Activated naive CD4-positive, alpha-beta T cell treated with anti-CD3 and anti-CD28 coated beads, Interleukin-2, amount 50 U/mL, for 24 hours (primary cell): Measurements from ENCODE around the gene SRGN.
A peak's percentile ranks its signal among the peaks of the same experiment; 100 is the strongest.

Experiments used
- H3K27ac Mint-ChIP-seq: one replicate; pipeline ENCODE4 v1.8.0; 2021; ENCODE audit warnings: mild to moderate bottlenecking, mixed read lengths
- H3K27me3 Mint-ChIP-seq: one replicate; pipeline ENCODE4 v1.8.0; 2021; ENCODE audit warnings: mixed read lengths
- H3K36me3 Mint-ChIP-seq: one replicate; pipeline ENCODE4 v1.8.0; 2021; ENCODE audit warnings: mixed read lengths
- H3K4me1 Mint-ChIP-seq: one replicate; pipeline ENCODE4 v1.8.0; 2021; ENCODE audit warnings: mixed read lengths
- H3K4me3 Mint-ChIP-seq: one replicate; pipeline ENCODE4 v1.8.0; 2021; ENCODE audit warnings: mild to moderate bottlenecking, mixed read lengths
- H3K9me3 Mint-ChIP-seq: one replicate; pipeline ENCODE4 v1.8.0; 2021; ENCODE audit warnings: mixed read lengths

SRGN gene

GRCh38 chr10:69056129-69056528, 31.8 kb upstream of the SRGN start:
- Mint-ChIP-seq H3K36me3 (no peaks in the 10 kb centered on the region), H3K4me3 (no peak overlapping the region), H3K27ac (no peak overlapping the region), H3K9me3 (no peaks in the 10 kb centered on the region), H3K27me3 (no peaks in the 10 kb centered on the region), H3K4me1 (peaks cover 45% of the 10 kb centered on the region)

- no peaks in the 10 kb centered on the region for H3K36me3 Mint-ChIP-seq
- H3K4me3 Mint-ChIP-seq: no peak overlapping the region
- peaks cover 47% of the 10 kb centered on the region for H3K4me1 Mint-ChIP-seq
- H3K9me3 Mint-ChIP-seq: no peaks in the 10 kb centered on the region
- no peaks in the 10 kb centered on the region for H3K27me3 Mint-ChIP-seq
- H3K27ac Mint-ChIP-seq: peak overlapping the region; percentile 46
These were observed 31.2 kb upstream of the SRGN start for GRCh38 chr10:69056536-69057260.

GRCh38 chr10:69057261-69057950, 30.5 kb upstream of the SRGN start:
- H3K9me3 Mint-ChIP-seq: no peaks in the 10 kb centered on the region
- H3K4me1 Mint-ChIP-seq: peaks cover 53% of the 10 kb centered on the region
- H3K27me3 Mint-ChIP-seq: no peaks in the 10 kb centered on the region
- no peaks in the 10 kb centered on the region for H3K36me3 Mint-ChIP-seq
- H3K4me3 Mint-ChIP-seq: peak overlapping the region; percentile 50
- H3K27ac Mint-ChIP-seq: peak overlapping the region; percentile 46

- H3K27ac Mint-ChIP-seq: peak overlapping the region; percentile 68
- H3K27me3 Mint-ChIP-seq: no peaks in the 10 kb centered on the region
- no peaks in the 10 kb centered on the region for H3K9me3 Mint-ChIP-seq
- H3K4me1 Mint-ChIP-seq: peaks cover 55% of the 10 kb centered on the region
- H3K4me3 Mint-ChIP-seq: no peak overlapping the region
- no peaks in the 10 kb centered on the region for H3K36me3 Mint-ChIP-seq
These were observed 30.0 kb upstream of the SRGN start for GRCh38 chr10:69057951-69058297.

GRCh38 chr10:69060127-69060798, 27.6 kb upstream of the SRGN start:
- H3K4me1 Mint-ChIP-seq: peaks cover 60% of the 10 kb centered on the region
- no peaks in the 10 kb centered on the region for H3K36me3 Mint-ChIP-seq
- H3K27ac Mint-ChIP-seq: no peak overlapping the region
- no peaks in the 10 kb centered on the region for H3K27me3 Mint-ChIP-seq
- H3K4me3 Mint-ChIP-seq: no peak overlapping the region
- no peaks in the 10 kb centered on the region for H3K9me3 Mint-ChIP-seq

- peaks cover 3% of the 10 kb centered on the region for H3K36me3 Mint-ChIP-seq
These were observed 26.4 kb upstream of the SRGN start for GRCh38 chr10:69061305-69062161.

GRCh38 chr10:69062901-69063300, 25.0 kb upstream of the SRGN start:
- peaks cover 46% of the 10 kb centered on the region for H3K4me1 Mint-ChIP-seq
- no peak overlapping the region for H3K27ac Mint-ChIP-seq
- peaks cover 3% of the 10 kb centered on the region for H3K36me3 Mint-ChIP-seq

More at GRCh38 chr10:69061305-69062161, 26.4 kb upstream of the SRGN start:
- Mint-ChIP-seq H3K4me1 (peaks cover 60% of the 10 kb centered on the region), H3K27me3 (no peaks in the 10 kb centered on the region), H3K9me3 (peaks cover 4% of the 10 kb centered on the region), H3K27ac (peak overlapping the region; percentile 81), H3K4me3 (peak overlapping the region; percentile 81)

GRCh38 chr10:69064762-69065328, 23.1 kb upstream of the SRGN start:
- no peak overlapping the region for H3K4me3 Mint-ChIP-seq
- H3K27me3 Mint-ChIP-seq: no peaks in the 10 kb centered on the region
- H3K9me3 Mint-ChIP-seq: peaks cover 4% of the 10 kb centered on the region
- H3K36me3 Mint-ChIP-seq: peaks cover 3% of the 10 kb centered on the region
- H3K4me1 Mint-ChIP-seq: peaks cover 40% of the 10 kb centered on the region
- no peak overlapping the region for H3K27ac Mint-ChIP-seq

More at GRCh38 chr10:69062901-69063300, 25.0 kb upstream of the SRGN start:
- Mint-ChIP-seq H3K4me3 (no peak overlapping the region), H3K9me3 (peaks cover 4% of the 10 kb centered on the region), H3K27me3 (no peaks in the 10 kb centered on the region)

- peaks cover 3% of the 10 kb centered on the region for H3K36me3 Mint-ChIP-seq
- H3K27me3 Mint-ChIP-seq: no peaks in the 10 kb centered on the region
- H3K27ac Mint-ChIP-seq: peak overlapping the region; percentile 98
- peak overlapping the region; percentile 76 for H3K4me3 Mint-ChIP-seq
- peaks cover 40% of the 10 kb centered on the region for H3K4me1 Mint-ChIP-seq
- peaks cover 4% of the 10 kb centered on the region for H3K9me3 Mint-ChIP-seq
These were observed 22.2 kb upstream of the SRGN start for GRCh38 chr10:69065406-69066361.

- Mint-ChIP-seq H3K4me1 (peaks cover 26% of the 10 kb centered on the region), H3K4me3 (no peak overlapping the region), H3K9me3 (peaks cover 4% of the 10 kb centered on the region), H3K27me3 (no peaks in the 10 kb centered on the region), H3K27ac (no peak overlapping the region), H3K36me3 (peaks cover 3% of the 10 kb centered on the region)
These were observed 20.7 kb upstream of the SRGN start for GRCh38 chr10:69067189-69067588.

GRCh38 chr10:69068549-69068948, 19.4 kb upstream of the SRGN start:
- peaks cover 4% of the 10 kb centered on the region for H3K9me3 Mint-ChIP-seq

GRCh38 chr10:69069090-69070042, 18.5 kb upstream of the SRGN start:
- Mint-ChIP-seq H3K27ac (no peak overlapping the region), H3K4me1 (peaks cover 25% of the 10 kb centered on the region), H3K36me3 (peaks cover 3% of the 10 kb centered on the region), H3K9me3 (peaks cover 4% of the 10 kb centered on the region), H3K4me3 (no peak overlapping the region), H3K27me3 (no peaks in the 10 kb centered on the region)

More at GRCh38 chr10:69068549-69068948, 19.4 kb upstream of the SRGN start:
- Mint-ChIP-seq H3K27me3 (no peaks in the 10 kb centered on the region), H3K27ac (no peak overlapping the region), H3K36me3 (peaks cover 3% of the 10 kb centered on the region), H3K4me3 (no peak overlapping the region), H3K4me1 (peaks cover 25% of the 10 kb centered on the region)

- peaks cover 4% of the 10 kb centered on the region for H3K9me3 Mint-ChIP-seq
- H3K4me3 Mint-ChIP-seq: no peak overlapping the region
- H3K36me3 Mint-ChIP-seq: peaks cover 3% of the 10 kb centered on the region
- no peaks in the 10 kb centered on the region for H3K27me3 Mint-ChIP-seq
- peak overlapping the region; percentile 15 for H3K27ac Mint-ChIP-seq
- H3K4me1 Mint-ChIP-seq: peaks cover 14% of the 10 kb centered on the region
These were observed 17.0 kb upstream of the SRGN start for GRCh38 chr10:69070951-69071350.
